Spleen (tissue), 7 donors: Measurements from ENCODE around the gene AJAP1.

ENCODE experiments used
- CTCF ChIP-seq, 11 experiments: fragments of 200-600 bp in 7 of 11; fragments of 450-650 bp in 4 of 11; sonication (generic) in 4 of 11; IDR thresholded peaks in 8 of 11; conservative IDR thresholded peaks in 3 of 11; 1 replicate in 7 of 11; 2 replicates in 4 of 11; pipeline versions ENCODE4 v1.4.0 to v1.8.0; 2016 to 2021; ENCODE audit warnings: antibody characterized with exemption in 11 of 11, inconsistent platforms in 4 of 11, mild to moderate bottlenecking in 1 of 11
- POLR2A ChIP-seq, 3 donors: fragments of 450-650 bp; IDR thresholded peaks; one replicate each; pipeline ENCODE4 v1.5.1; 2017; ENCODE audit warnings: antibody characterized with exemption in 3 of 3, mild to moderate bottlenecking in 1 of 3
- donor health status: DM: no; HTN: no; CAD: no; lungs with moderate emphysema.
- donor health status: DM: no; HTN: no; CAD: no.
- donor health status: DM: no; HTN: no; CAD: no.

GRCh38 chr1:4628992-4629391 lies 25.4 kb upstream of the AJAP1 start:
- no peak for TF ChIP-seq POLR2A (IDR thresholded peaks at IDR 0.05)
- no peak for TF ChIP-seq CTCF (IDR thresholded peaks at IDR 0.05 in 8 of 11, conservative IDR thresholded peaks at IDR 0.05 in 3 of 11)
